Measurements from ENCODE around the gene TARBP2. TPM values are rescaled to one million over a fixed set of nuclear protein-coding genes. Genes with fewer than 3 reads are reported as not detected.

The TARBP2 gene, protein sequence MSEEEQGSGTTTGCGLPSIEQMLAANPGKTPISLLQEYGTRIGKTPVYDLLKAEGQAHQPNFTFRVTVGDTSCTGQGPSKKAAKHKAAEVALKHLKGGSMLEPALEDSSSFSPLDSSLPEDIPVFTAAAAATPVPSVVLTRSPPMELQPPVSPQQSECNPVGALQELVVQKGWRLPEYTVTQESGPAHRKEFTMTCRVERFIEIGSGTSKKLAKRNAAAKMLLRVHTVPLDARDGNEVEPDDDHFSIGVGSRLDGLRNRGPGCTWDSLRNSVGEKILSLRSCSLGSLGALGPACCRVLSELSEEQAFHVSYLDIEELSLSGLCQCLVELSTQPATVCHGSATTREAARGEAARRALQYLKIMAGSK
- total RNA-seq, result 26.8 and 27.3 TPM in 2 replicates

DNA sequence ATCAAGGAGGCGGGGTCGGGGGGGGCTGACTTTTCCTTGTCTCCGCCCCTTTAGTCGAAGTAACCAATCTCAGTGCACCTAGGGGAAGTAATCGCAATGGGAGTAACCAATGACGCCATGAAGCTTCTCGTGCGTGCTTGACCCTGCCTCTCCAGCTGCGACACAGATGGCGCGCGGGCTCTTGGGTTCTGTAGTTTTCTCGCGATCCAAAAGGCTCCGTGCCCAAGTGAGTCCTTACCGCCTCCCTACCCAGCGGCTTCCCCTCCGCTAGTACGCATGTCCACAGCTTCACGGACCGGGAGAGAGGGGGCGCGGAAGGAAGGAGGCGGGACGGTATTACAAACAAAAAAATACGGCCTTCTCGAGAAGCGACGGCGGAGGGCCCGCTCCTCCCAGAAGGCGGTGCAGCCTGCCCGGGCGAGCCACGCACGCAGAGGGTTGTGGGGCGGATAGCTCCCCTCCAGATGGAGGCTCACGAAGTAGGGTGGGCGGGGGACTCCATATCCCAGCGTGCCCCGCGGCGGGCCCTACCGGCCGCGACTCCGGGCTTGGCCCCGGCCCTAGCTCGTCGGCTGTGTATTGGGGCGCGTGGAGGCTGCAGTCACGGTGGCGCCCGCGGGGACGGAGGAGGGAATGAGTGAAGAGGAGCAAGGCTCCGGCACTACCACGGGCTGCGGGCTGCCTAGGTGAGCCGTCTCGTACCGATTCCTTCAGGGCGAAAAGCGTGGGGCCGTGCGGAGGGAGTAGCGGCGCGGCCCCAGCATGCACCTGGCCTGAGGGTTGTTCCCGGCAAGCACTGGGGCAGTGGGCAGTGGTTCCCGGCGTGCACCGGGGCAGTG is at the start of gene TARBP2:
Gene TARBP2 (plus strand): TSS at position 508 of the 839 bp plus-strand sequence. CDS start 126 bp downstream, at position 634.

DNA sequence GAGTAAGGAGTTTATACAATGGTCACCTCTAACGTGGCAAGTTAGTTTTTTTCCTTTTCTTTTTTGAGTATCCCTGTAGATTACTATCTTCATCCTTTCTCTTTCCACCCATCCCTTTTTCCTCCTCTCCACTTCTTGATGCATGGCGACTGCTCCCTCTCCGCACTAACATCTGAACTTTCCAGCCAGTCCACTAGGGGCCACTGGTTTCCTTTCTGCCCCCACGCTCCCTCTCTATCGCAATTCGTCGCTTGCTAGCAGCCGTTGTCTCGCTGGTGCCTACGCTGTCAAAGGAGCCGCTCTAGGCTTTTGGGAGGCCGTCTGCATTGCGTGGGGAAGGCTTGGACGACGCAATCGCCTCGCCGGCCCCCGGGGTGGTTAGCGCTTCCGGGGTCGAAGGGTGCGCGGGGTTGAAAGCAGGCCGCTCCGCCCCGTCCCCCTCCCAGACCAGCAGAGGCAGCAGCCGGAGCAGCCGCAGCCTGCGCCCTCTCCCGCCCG is 49.4 kb upstream of the TARBP2 start, which contains the start of gene PCBP2:
Gene PCBP2 (plus strand): TSS at position 442 of the 498 bp plus-strand sequence. CDS start 2,699 bp downstream, outside the sequence.

DNA sequence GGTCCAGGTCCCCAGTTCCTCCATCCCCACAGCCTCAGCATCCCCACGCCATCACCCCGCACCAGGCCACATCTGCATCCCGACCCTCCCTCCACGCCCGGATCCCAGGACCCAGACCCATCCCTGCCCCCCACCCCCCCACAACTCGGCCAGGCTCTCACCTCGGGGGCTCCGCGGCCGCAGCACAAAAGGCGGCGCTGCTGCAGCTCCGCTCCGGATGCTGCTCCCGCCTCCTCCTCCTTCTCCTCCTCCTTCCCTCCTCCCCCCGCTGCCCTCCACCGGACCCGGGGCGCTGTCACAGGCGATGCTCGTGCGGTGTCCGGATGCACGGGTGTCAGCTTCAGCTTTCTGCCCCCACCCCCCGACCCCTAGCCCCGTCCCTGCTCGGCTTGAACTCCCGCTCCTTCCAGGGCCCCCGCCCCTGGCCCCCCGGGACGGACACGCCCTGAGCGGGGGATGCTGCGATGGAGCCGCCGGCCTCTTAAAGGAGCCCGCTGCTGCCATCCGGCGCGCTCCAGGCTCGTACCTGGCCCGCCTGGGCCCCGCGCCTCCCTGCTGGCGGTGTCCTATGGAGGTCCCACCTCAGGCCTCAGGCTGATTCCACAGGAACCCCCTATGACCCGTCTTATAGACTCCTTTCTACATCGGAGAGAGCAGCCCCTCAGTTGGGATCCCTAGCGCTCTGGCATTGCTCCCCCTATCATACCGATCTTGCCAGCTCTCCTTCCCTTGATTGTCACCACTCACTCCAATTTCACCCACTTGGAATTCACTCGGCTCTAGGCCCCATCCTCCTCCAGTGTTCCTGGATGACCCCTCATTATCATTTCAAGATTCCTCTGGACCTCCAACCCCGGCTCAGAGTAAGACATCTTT is 1.6 kb upstream of the TARBP2 start, which contains the start of gene MAP3K12:
Gene MAP3K12 (minus strand): TSS at position 193 of the 876 bp plus-strand sequence. CDS start 12,067 bp downstream, outside the sequence.

DNA sequence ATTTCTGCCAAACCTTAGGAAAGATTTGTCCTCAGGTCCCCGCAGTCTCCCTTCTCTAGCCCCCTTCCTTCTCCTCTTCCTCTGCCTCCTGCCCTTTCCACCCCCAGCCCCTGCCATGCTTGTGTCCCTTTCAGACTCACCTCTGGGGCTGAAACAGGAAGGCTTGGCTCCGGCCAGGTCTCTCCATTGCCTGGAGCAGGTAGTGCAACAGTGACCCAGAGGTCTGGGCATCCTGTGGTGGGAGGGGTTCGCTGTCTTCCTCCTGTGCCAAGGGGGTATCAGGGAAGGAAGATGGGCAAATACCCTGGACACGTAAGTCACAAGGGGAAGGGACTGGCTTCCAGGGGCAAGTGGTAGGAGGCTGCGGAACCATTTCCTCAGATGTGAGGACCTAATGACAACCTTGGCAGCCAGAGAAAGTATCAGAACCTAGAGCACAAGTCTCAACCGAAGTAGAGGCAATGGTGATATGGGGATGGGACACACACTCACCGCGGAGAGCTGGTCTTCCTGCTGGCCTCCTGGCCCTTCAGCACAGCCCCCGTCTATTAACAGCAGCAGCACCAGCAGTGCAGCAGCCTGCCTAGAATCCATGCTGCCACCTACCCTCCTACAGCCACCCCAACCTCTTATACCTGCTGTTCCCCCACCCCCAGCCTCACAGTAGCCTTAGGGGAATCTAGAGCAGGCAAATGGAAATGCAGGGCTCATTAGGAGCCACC is 6.0 kb downstream of the TARBP2 start, which contains the start of gene NPFF:
Gene NPFF (minus strand): TSS at position 604 of the 722 bp plus-strand sequence. CDS start 10 bp downstream, at position 594.

Other genes with a start within 250 kb of the TARBP2 start
- gene ESPL1, start 233.0 kb upstream of the TARBP2 start, total RNA-seq, result 0.34 and 1.1 TPM in 2 replicates
- 191 and 243 TPM in 2 replicates for gene PFDN5, start 205.7 kb upstream of the TARBP2 start, total RNA-seq
- 21.0 and 28.4 TPM in 2 replicates for gene MYG1, start 201.6 kb upstream of the TARBP2 start, total RNA-seq
- 25.3 and 32.5 TPM in 2 replicates for gene AAAS, start 179.7 kb upstream of the TARBP2 start, total RNA-seq
- not detected in 2 replicates for gene SP7, start 164.9 kb upstream of the TARBP2 start, total RNA-seq
- gene SP1, start 121.1 kb upstream of the TARBP2 start, total RNA-seq, result 41.0 and 50.3 TPM in 2 replicates
- not detected in 2 replicates for gene AMHR2, start 77.4 kb upstream of the TARBP2 start, total RNA-seq
- gene PRR13, start 59.5 kb upstream of the TARBP2 start, total RNA-seq, result 24.5 and 41.0 TPM in 2 replicates
- 193 and 385 TPM in 2 replicates for gene PCBP2, start 49.2 kb upstream of the TARBP2 start, total RNA-seq
- 1.7 and 7.0 TPM in 2 replicates for gene MAP3K12, start 1.8 kb upstream of the TARBP2 start, total RNA-seq
- not detected in 2 replicates for gene NPFF, start 6.2 kb downstream of the TARBP2 start, total RNA-seq
- gene ATF7, start 125.1 kb downstream of the TARBP2 start, total RNA-seq, result 6.2 and 10.3 TPM in 2 replicates
- 66.2 and 79.3 TPM in 2 replicates for gene ATP5MC2, start 174.8 kb downstream of the TARBP2 start, total RNA-seq
- 41.0 and 71.3 TPM in 2 replicates for gene CALCOCO1, start 226.2 kb downstream of the TARBP2 start, total RNA-seq

Data from nasal cavity respiratory epithelium epithelial cell of viscerocranial mucosa (primary cell).